ENCODE measurements around the gene GAL3ST2.
"Not testable (repeated sequence)": the region's sequence is repeated elsewhere in the genome, so short reads cannot be mapped to it uniquely, and the experiment has no call there.

The GAL3ST2 gene

DNA sequence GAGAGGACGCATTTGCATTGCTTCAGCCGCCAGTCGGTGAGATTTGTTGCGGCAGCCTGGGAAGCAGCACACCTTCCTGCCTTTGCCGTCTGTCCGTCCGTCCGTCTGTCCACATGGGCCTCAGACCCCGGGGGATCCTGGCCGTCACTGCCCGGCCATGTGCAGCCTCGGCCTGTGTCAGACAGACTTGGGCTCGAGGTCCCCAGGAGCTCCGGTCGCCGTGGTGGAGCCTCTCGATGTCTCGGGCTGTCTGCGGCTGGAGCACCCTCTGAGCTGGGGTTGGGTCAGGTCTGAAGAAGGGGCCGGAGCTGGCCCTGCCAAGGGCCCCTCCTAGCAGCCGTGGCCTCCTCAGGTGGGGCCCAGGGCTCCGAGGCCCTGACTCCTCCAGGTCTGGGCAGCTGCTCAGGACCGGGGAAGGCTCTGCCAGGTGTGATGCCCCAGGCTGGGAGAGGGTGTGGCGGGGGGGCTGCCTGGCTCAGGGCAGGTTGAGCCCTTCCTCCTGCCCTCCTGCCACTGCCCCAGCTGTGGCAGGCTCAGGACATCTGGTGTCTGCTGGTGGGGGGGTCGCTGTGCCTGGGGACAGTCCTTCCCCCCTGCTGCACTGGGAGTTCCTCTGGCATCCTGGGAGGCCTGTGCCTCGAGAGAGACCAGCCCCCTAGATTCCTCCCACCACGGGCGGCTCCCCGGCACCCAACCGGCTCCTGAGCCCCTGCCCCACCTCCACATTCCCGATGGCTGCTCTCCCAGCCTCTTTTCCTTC lies 44.2 kb downstream of the GAL3ST2 start:
- DNase-seq: peak in 1 of 2 donors; percentile 13

DNA sequence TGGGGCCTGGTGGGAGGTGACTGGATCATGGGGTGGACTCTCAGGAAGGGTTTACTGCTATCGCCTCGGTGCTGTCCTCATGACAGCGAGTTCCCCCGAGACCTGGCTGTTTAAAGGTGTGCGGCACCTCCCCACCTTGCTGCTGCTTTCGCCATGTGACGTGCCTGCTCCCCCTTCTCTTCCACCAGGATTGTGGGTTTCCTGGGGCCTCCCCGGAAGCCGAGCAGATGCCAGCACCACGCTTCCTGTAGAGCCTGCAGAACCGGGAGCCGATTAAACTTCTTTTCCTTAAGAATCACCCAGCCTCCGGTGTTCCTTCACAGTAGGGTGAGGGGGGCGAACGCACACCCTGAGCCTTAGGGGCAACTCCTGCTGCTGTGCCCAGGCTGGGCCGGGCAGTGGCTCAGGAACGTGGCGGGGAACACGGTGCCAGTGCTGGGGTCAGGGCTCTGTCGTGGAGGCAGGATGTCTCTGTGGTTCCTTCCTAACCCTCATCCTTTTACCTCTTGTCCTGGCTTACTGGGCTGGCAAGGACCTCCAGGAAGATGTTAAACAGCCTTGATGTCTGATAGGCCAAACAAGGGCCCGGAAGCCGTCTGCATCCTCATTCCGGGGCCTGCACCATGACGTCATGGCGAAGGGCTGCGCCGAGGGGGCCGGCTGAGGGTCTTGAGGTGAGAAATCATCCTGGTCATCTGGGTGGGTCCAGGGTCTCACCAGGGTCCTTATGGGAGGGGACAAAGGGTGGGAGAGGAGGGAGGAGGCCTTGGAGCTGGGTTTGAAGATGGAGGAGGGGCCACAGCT lies 45.0 kb downstream of the GAL3ST2 start:
- peak in 1 of 2 donors; percentile 11 for DNase-seq

DNA sequence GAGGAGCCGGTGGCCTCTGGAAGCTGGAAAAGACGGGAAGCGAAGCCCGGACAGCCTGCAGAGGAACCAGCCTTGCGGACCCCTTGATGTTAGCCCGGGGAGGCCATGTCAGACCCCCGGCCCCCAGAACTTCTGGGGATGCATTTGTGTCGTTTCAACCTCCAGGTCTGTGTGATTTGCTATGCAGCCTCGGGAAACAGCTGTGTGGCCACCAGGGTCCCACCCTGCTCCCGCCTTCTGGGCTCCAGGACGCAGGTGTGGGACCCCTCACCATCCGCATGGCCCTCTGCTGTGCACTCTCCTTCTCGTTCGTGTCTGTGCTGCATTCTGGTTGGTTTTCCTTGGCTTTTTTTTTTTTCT lies 45.6 kb downstream of the GAL3ST2 start:
- DNase-seq: peak in 1 of 2 donors; percentile 6

DNA sequence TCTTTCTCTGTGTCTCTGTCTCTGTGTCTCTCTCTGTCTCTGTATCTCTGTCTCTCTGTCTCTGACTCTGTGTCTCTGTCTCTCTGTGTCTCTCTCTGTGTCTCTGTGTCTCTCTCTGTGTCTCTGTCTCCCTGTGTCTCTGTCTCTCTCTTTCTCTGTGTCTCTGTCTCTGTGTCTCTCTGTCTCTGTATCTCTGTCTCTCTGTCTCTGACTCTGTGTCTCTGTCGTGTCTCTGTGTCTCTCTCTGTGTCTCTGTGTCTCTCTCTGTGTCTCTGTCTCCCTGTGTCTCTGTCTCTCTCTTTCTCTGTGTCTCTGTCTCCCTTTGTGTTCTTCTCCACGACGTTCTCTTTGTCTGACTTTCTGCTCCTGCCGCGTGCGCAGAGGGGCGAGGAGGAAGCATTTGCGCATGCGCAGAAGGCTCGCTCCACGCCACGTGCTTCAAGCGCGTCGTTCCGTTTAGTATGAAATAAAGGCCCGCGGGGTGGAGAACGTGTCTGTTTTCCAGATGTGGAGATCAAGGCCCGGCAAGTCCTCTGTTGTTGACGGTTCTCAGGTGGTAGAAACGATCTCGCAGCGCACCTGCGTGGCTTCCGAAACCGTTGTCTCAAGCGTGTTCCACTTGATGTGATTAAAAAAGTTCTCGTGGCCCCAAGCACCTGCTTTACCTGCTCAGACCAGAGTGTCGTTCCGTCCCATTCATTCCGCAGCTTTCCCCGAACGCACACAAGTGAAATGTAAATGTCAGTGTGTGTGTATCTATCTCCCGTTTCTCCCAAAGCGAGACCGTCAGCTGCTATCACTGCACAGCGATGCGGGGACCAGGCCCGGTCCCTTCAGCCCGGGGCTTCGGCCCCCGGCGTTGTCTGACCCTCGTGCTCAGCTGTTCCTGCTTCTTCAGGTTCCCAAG lies 47.2 kb downstream of the GAL3ST2 start:
- not testable (repeated sequence) for DNase-seq

DNA sequence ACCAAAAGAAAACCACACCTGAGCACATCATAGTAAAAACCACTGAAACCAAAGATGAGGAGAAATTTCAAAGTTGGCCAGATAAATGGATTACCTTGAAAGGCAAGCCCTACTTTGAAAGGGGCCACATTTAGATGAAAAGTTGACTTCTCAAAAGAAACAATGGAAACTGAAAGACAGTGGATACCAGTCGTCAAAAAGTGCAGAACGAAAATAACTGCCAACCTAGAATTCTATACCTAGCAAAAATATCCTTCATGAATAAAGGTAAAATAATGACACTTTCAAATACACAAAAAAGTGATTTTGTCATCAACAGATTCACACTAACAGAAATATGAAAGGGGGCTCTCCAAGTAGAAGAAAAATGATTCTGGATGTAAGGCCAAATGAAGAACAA lies 50.8 kb downstream of the GAL3ST2 start:
- no peak for DNase-seq

DNA sequence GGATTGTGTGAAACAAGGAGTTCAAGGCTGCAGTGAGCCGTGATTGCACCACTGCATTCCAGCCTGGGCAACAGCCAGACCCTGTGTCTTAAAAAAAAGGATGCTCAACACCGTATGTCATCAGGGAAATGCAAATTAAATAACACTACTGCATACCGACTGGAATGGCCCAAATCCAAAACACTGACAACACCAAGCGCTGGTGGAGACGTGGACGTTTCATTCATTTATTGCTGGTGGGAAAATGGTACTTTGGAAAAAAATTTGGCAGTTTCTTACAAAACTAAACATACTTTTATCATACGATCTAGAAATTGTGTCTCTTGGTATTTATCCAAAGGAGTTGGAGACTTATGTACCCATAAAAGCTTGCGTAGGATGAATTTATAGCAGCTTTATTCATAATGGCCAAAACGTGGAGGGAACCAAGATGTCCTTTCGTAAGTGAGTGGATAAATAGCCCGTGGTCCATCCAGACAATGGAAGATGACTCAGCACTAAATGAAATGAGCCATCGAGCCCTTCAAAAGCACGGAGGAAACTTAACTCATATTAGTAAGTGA lies 56.6 kb downstream of the GAL3ST2 start:
- DNase-seq: no peak

DNA sequence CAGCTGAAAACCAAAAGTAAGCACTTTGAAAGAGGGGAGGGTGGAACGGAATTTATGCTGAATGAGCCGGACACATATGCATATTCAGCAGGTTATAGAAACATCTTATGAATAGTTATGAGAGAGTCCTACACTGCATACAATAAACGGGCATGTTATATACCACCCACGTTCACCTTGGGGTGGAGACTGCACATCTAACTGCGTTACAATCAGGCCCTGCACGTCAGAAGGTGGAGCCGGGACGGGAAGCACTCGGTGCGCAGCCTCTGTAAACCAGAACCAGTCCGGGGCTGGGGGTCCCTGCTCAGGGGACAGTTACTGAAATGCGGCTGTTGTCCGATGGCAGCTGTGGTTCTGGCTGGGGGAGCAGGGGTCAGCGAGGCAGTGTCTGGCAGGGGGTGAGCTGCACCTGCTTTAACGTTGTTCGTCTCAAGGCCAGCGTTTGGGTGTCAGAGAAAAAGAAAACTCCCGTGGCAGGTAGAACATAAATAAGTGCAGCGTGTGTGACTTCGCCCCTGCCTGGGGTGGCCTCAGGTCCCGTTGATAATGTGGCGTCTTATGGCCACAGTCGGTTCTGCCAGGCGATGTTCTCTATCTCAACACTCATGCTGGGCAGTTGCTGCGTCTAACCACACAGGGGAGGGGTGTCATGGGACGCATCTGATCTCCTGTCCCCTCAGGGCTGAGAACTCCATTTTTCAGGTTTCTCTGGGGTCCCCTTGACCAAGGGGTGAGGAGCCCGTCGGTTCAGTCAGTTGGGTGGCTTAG lies 57.3 kb downstream of the GAL3ST2 start:
- not testable (repeated sequence) for DNase-seq

DNA sequence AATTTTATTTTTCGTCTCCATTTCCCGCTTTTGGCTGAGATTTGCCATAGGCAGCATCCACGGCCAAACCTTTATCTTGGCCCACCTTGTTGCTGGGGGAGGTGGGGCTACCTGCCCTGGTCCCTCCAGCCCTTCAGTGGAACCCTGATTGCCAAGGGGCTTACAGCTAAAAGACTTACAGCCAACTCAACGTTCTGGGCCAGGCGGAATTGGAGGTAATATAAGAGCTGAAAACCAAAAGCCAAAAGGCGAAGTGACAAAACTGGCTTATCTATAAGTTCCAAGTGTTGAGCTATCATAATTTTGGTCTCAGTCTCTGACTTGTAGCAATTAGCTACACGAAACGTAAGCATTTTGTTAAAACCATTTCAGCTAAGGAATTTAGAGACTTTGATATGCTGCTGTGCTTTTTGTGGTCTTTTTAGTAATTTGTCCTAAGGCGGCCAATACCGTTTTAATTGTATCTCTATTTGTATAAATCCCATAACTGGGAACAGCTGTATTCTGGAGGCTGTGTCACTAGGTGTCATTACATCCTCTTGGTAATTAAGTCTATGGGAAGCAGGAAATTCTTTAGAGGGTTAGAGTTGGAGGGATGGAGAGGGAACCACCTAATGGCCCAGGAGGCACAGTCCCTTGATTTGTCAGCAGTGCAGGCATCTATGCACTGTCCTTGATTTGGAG lies 58.0 kb downstream of the GAL3ST2 start:
- no peak for DNase-seq

DNA sequence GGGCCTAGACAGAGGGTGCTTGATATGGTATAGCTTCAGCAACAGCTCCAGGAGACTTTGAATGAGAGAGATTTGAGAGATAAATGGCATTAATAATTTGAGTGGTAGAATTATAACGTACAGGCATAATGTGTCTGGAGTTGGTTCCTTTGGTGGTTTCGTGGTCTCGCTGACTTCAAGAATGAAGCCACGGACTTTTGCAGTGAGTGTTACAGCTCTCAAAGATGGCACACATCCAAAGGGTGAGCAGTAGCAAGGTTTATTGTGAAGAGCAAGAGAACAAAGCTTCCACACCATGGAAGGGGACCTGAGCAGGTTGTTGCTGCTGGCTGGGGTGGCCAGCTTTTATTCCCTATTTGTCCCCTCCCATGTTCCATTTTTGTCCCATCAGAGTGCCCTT lies 59.0 kb downstream of the GAL3ST2 start:
- no peak for DNase-seq

DNA sequence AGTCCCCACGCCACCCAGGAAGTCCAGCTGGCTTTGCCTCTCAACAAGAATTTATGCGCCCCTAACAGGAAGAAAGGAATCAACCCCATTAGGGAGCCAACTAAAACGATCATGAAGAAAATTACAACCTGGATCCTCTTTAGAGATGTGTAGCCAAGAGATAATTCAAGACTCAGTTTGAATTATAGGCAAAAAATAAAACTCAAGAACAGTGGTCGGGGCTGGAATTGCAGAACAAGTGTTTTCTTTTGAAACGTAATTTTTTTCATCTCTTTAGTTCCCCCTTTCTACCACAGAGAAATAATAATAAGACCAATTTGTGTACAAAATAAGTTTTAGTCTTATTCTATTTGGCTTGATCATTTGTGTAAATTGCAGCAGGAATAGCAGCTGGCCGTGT lies 59.7 kb downstream of the GAL3ST2 start:
- peak in 1 of 2 donors; percentile 12 for DNase-seq

DNA sequence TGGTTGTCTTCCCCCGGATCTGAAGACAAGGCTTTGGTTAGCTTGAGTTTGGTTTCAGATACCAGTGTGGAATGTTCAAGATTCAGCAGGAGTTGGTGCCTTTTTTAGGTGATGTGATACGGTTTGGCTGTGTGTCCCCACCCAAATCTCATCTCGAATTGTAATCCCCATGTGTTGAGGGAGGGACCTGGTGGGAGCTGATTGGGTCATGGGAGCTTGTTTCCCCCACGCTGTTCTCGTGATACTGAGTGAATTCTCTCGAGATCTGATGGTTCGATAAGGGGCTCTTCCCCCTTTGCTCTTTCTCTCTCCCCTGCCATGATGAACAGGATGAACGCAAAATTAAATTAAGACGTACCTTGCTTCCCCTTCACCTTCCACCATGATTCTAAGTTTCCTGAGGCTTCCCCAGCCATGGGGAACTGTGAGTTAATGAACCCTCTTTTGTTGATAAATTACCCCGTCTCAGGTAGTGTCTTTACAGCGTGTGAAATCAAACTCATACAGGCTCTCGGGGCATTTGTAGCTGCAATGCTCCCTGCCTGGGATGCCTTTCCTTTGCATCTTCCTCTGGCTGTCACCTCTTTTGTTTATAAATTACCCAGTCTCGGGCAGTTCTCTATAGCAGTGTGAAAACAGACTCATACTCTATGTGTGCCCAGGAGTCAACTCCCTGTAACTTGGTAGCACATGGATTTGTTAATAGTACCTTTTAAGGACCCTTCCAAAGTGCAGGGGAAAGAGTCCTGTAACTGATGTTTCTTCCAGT lies 60.8 kb downstream of the GAL3ST2 start:
- peak in 1 of 2 donors; percentile 4 for DNase-seq

DNA sequence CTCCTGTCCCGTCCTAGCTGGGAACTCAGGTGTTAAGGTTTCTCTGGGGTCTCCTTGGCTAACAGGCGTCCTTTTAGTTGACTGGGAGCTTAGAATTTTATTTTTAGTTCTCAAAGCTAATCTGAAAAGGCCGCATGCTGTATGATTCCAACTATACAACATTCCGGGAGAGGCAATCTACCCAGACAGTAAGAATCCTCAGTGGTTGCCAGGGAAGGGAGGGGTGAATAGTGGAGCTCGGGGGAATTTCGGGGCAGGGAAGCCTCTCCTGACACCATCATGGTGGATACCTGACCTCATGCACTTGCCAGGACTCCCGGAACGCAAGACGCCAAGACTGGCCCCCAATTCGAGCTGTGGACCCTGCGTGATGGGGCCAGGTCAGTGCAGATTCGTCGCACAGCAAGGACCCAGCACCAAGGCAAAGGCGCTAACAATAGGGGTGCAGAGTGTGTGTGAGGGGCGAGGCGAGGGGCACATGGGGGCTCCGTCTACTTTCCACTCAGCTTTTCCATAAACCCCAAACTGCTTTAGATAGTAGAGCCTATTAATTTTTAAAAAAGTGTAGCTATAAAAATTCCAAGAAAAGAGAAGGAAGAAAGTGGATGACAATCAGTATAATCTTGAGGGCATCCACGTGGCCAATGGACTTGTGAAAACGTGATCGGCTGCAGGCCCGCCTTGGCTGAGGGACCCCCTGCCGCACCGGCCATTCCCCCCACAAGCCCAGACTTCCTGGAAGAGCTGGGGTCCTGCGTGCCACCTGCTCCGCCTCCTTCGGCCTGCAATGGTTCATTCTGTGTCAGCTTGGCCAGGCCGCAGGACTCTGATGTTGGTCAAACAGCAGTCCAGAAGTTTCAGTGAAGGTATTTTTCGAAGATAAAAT lies 64.8 kb downstream of the GAL3ST2 start:
- DNase-seq: peak in 1 of 2 donors; percentile 17

DNA sequence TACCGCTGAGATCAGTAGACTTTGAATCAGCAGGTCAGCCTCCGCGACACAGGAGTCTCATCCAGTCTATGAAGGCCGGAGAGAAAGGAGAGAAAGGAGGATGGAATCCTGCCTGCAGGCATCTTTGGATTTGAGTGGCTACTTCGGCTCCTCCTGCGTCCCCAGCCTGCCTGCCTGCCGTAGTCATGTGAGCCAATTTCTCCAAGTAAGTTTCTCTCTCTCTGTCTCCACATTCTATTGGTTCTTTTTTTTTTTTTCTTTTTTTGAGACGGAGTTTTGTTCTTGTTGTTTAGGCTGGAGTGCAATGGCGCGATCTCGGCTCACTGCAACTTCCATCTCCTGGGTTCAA lies 65.4 kb downstream of the GAL3ST2 start:
- no peak for DNase-seq

DNA sequence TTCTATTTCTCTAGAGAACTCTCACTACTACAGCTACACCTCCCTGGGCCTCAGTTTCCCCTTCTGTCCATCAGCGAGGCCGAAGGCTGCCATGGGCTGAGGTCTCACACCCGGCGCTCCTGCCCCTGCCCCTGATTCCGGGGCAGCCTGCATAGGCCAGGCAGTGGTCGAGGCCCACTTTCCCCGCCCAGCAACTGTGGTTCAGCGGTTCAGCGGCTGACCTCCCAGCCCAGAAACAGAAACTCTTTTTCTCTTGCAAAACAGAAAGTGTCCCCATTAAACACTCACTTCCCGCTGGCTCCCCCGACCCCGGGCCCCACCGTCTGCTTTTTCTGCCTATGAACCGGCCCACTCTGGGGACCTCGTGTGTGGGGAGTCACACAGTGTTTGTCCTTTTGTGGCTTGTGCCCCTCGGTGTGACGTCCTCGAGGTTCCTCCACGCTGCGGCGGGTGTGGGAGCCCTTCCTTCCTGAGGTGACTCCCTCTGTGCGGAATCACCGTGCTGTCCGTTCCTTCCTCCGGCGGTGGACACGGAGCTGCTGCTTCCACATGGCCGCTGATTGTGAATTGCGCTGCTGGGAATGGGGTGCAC lies 66.1 kb downstream of the GAL3ST2 start:
- peak; percentile 43 to 60 for DNase-seq

DNA sequence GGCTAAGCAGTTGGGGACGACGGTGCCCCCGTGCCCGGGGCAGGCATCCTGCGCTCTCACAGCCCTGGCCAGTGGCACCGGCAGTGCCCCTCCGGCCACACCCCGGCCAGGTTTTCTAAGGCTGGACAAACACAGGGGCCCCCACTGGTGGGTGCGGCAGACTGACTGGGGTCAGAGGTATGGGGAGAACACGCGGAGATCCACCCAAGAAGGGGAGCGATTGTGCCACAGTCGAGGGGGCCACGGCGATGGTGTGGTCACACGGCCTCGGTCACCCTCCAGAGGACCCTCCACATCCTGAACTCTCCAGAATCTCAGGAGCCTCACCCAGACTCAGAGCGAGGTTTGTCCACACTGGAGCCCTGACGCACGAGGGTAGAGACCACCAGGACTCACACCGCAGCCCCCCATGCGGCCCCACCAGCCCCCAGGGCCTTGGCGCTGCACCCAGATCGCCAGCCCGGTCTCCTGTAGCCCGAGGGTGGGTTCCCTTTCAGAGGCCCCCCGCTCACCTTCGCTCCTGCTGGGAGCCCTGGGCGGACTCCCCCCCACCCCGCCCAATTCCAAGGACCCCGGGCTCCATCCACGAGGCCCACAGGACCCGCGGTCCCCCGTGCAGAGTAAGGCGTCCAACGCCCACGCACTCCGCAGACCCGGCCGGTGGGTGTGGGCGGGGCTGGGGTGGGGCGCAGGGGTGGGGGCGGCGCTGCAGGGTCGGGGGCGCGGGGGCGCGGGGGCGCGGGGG lies 66.9 kb downstream of the GAL3ST2 start:
- peak in 1 of 2 donors; percentile 17 for DNase-seq

DNA sequence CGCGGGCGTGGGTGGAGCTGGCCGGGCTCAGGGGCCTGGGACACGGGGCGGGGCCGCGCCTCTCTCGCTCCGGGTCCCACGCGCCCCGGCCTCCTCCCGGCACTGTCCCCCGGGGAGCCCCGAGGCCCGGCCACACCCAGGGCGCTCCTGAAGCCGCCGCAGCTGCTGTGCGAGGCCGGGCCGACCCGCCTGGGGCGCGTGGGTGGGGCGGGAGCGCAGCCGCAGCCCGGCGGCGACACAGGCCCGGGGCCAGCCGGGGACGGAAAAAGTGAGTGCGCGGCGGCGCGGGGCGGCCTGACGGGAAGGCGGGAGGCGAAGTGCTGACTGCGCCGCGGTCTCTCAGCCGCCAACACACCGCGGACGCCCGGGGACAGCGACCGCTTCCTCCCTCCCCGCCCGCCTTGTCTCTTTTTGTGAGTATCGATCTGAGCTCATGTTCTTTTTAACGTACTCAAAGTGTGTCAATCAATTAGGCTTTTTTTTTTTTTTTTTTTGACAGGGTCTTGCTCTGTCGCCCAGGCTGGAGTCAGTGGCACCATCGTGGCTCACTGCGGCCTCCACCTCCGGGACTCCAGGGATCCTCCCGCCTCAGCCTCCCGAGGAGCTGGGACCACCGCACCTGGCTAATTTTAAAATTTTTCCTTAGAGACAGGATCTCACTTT lies 67.6 kb downstream of the GAL3ST2 start:
- DNase-seq: peak; percentile 84 to 94

DNA sequence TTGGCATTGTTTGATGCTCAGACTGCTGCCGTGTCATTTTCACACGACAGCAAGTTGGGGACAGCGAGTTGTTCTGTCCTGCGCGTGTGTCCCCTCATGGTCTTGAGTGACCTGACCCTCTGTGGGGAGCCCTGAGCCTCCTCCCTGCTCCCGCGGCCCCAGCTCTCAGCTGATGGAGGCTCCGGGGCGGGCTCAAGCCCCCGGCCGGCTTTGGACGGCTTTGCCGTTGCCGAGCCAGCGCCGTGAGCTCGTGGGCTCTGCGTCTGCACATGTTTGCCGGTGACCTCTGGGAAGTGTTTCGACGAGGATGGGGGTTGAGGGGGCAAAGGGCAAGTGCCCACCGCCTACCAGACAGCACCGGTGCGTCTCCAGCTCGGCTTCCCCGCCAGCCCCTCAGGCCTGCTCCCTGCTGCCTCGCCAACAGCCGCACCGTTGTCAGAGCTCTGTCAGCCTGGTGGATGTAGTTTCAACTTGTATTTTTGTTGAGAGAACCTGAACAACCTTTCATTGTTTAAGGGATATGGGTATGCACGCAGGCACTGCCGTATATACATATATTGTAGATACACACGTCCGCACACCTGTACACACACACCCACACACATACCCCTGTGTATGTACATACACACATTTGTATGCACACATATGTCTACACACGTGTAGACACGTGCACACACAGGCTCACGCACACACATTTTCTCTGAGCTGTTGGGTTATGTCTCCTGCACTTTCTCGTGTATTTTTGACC lies 68.4 kb downstream of the GAL3ST2 start:
- DNase-seq: peak in 1 of 2 donors; percentile 8
